GM19324 (cell line): ENCODE measurements around the gene FDPS.

Source experiments
- ATAC-seq: cut with Tn5 transposase; IDR thresholded peaks from one replicate; pipeline ENCODE4 v1.9.1; 2021; ENCODE audit warnings: mild to moderate bottlenecking, moderate library complexity; ENCODE audit not compliant: unreplicated experiment, low FRiP score

The FDPS gene

GRCh38 chr1:155308493-155309422 lies at the start of gene FDPS:
Gene FDPS (plus strand): TSS chr1:155308866. CDS start chr1:155309790, 924 bp downstream.
- peak; percentile 97 for ATAC-seq

DNA sequence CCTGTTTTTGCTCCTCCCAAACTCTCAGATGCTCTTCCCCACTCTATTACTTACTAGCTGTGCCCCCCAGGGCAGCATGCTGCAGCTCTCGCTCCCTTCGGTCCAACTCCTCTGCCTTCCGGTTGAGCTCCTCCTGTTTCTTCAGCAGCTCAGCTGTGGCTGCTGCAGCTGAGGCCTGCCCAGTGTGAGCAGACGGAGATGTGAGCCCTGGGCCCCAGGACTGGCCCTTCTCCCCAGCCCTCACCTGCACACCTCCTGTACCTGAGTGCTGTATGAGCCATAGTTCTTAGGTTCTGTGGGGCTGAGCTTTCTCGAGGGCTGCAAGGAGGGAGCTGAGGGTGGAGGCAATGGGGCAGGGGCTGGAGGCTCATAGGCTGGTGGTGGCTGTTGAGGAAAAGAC lies 48.4 kb upstream of the FDPS start:
- ATAC-seq: no peak

DNA sequence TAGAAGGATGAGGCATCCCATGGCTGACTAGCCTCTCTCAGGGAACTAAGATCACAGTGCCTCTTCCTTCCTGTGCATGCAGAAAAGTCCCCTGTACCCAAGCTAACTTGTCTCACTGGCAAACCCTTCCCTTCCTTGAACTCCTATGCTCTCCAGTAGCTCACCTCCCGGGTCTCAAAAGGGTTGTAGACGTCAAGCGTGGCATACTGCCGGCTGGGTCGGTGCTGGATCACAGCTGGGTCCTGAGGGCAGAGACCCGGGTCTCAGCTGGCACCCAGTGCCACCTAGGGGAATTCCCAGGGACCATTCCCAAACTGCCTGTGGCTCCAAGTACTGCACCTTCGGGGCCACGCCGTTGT lies 47.2 kb upstream of the FDPS start:
- ATAC-seq: peak; percentile 4

DNA sequence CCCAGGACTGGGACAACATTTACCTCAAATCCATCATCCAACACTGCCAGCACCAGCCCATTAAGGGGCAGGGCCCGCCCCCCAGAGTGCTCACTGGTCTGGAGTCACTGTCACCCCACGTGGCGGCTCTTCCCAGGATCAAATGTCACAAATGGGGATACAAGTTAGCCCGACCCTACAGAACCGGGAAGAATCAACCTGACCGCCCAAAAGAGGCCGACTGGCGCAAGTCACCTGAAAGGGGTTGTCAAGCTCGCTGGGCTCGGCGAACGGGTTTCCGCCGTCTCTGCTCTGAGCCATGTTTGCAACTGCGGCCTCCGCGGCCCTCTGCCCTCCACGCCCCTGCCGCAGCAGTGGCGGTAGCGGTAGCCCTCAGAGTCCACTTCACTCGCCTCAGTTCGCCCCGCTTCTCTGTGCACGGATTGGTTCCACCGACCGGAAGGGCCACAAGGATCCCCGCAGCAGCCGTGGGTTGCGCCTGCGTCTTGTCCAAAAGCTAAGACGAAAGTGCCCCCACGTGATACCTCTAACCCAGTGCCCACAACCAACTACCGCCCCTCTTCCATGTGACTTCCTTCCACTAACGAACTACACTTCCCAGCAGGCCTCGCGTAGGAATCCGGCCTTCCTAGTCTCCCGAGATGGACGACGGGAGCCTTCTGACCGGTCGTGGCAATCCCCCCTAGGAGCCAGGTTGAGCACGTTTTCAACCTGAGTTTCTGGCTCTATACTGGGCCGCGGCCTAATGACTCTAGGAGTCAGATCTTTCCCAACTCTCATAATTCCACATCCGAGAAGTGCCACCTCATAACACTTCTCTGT lies 46.6 kb upstream of the FDPS start, which contains the start of gene SCAMP3:
SCAMP3 (minus strand) TSS at position 509 of the 822 bp plus-strand sequence; CDS start at position 300, 209 bp downstream.
- peak; percentile 84 for ATAC-seq

DNA sequence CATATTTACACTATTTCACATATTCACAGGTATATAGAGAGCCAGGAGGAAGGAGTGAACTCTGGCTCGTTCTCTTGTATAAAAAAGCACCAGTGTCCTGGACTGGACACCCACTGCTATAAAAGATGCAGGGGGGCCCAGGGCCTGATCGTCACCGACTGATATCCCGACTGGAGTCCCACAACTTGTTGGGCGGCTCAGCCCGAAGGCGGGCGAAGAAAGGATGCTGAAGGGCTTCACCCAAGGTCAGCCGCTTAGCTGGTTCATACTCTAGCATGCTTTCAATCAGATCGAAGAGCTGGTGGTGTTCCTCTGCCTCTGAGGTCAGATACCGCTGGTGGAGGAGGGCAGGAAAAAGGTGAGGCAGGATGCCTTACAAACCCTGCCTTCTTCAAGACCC lies 45.6 kb upstream of the FDPS start:
- no peak for ATAC-seq

GRCh38 chr1:155266553-155266952 lies 42.1 kb upstream of the FDPS start:
- ATAC-seq: no peak

DNA sequence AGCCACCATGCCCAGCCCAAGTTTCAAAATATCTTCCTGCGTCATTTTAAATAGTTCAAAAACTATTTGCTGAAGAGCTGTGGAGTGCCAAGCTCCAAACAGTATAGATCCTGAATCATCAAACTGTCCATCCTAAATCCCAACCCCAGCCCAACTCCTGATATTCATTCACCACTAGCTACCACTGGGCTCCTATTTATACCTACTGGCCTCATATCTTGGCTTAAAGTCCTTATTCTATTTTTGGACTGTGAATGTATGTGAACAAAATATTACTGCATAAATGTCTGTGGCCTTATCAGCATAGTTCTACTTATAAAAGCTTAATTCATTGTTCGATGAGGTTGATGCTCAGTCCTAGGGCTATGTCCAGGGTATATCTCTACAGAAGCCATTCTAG lies 41.3 kb upstream of the FDPS start:
- no peak for ATAC-seq

GRCh38 chr1:155268630-155269029 lies 40.0 kb upstream of the FDPS start:
- no peak for ATAC-seq

GRCh38 chr1:155269381-155269780 lies 39.3 kb upstream of the FDPS start:
- ATAC-seq: no peak

DNA sequence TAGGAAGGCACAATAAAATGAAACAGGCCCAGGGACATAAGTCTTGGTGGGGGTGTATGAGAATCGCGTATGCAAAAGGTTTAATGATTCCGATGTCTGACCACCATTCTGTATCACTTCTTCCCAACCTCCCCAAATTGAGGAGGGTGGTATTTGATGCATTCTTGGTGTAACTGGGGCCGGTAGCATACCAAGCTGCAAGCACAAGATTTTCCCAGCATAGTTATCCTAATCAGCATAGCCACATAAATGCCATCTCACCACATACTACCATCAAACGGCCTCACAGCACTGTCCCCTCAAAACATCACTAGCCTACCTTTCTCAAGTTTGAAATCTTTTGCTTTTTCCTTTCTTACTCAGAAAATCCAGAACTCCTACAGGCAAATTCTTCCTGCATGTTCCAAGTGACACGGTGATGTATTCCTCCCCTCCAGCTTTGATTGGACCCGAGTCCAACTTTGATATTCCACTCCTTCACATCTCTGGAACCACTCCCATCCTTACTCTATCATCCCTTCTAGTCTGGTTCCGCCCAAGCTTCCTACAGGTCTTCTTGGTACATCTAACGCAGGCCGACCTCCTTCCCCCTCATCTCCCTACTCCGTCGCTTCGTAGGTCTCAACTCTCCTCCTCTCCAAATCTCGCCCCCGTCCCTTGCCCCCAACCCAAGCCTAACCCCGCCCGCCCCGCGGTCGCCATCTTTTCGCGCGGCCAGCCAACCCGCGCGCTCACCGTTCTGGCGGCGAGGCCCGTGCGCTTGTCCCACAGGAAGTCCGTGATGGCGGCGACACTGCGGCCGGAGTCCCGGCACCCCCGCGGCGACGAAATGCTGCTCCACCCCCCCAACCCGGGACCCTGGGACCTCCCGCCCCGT lies 36.0 kb upstream of the FDPS start:
- peak; percentile 31 for ATAC-seq

DNA sequence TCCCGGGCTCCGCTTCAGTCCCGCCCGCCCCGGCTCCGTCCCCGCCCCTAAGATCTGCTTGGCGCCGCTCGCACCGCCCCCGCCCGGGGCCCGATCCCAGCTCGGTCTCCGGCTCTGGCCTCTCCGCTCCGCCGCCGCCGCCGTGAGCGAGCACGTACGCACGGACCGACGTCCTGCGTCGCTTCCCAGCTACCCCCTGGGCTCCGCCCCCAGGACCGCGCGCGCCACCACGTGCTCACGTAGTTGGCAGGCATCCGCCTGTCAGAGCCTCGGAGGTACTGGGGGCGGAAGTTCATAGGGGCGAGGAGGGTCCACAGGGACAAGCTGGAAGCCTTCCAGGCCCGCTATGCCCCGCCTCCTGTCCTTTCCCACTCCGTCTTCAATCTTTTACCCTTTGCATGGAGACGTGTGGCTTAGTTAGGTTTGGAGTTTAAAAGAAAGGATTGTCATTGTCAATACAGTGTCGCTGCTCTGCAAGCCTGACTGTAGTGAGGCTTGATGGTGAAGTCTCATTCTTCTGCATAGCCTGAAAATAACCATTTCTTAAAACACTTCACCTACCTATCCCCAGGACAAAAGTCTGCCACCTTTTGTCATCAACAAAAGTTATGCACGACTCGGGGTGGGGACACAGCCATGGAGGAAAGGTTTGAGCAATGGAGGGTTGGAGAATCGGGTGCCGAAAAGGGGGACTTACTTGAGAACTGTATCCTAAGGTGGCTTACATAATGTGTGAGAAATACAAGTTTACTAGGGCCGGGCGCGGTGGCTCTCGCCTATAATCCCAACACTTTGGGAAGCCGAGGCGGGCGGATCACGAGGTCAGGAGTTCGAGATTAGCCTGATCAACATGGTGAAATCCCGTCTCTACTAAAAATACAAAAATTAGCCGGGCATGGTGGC lies 35.1 kb upstream of the FDPS start, which contains the start of gene CLK2:
CLK2 (minus strand) TSS at position 162 of the 903 bp plus-strand sequence. CDS start 2,527 bp downstream, outside the sequence.
- peak; percentile 75 for ATAC-seq

DNA sequence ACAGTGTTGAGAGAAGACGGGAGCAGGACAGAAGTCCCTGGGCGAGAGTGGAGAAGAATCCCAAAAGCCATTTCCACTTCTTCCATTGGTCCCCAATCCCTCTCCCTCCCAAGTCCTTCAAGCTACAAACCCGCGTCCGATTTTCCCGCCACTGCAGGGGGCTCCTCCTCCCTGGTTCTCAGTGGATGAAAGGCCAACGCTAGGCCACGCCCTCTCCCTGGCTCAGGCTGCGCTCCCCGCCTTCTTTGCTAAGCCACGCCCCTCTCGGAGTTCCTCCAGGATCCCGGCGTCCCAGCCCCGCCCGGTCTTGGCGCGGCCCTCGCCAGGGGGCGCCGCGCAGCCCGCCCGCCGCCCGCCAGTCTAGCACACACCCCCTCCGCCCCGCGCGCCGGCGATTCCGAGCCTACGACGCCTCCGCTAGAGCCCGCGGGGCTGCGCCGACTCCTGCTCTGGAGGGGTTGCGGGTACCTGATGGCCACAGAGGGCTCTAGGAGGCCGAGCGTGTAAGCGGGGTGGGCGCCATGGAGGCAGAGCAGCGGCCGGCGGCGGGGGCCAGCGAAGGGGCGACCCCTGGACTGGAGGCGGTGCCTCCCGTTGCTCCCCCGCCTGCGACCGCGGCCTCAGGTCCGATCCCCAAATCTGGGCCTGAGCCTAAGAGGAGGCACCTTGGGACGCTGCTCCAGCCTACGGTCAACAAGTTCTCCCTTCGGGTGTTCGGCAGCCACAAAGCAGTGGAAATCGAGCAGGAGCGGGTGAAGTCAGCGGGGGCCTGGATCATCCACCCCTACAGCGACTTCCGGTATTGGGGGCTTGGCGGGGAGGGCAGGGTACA lies 31.4 kb upstream of the FDPS start, which contains the start of gene HCN3:
HCN3 (plus strand) TSS at position 394 of the 832 bp plus-strand sequence; CDS start at position 522, 128 bp downstream.
- peak; percentile 73 for ATAC-seq

DNA sequence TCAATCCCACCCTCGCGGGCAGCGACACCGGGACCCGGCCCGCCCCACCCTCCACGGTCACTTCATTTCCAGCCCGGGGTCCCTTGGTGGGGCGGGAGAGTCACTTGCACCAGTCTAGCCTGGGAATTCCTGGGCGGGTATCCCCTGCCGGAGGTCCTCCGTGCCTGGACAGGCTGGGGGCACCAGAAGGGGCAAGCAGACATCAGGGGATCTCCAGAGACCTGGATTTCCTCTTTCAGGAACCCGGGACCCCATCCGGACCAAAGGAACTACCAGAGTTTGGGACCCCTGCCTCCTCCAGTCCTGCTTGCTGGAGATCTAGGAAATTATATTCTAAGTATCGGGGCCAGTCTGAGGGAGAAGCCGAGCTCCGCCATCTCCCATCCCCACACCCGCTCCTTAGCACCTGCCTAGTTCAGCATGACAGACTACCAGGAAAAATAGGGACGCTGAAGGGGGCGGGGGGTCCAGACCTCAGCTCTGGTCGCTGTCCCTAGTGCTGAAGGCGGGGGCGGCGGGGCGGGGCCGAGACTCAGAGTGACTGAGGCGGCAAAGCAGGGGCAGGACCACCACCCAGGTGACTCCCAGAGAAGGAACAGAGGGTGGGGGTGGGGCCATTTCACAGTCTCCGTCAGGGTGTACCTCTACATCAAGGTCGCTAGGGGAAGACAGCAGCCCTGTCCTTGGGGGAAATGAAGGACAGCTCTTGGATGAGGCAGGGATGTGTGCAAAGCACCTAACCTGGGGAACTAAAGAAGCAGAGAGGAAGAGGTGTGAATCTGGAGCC lies 30.6 kb upstream of the FDPS start:
- ATAC-seq: no peak

- ATAC-seq: no peak
Observed at GRCh38 chr1:155278689-155279160, 29.9 kb upstream of the FDPS start.

DNA sequence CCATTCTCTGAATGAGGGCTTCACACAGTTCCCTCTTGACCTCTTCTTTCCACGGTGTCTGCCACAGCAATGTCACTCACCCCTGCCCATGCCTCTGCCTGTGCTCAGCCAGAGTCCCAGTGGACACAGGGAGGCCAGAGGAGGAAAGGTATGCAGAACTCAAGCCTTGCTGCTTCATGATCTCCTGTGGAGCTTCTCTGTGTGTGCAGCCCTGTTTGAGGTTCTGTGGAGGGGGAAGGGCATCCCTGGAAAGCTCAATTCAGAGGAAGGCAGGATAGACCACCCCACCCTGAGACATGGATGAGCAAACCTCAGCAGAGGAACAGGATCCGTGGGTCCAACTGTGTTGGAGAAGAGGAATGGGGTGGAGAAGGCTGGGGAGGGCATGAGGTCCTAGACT lies 29.4 kb upstream of the FDPS start:
- ATAC-seq: no peak

DNA sequence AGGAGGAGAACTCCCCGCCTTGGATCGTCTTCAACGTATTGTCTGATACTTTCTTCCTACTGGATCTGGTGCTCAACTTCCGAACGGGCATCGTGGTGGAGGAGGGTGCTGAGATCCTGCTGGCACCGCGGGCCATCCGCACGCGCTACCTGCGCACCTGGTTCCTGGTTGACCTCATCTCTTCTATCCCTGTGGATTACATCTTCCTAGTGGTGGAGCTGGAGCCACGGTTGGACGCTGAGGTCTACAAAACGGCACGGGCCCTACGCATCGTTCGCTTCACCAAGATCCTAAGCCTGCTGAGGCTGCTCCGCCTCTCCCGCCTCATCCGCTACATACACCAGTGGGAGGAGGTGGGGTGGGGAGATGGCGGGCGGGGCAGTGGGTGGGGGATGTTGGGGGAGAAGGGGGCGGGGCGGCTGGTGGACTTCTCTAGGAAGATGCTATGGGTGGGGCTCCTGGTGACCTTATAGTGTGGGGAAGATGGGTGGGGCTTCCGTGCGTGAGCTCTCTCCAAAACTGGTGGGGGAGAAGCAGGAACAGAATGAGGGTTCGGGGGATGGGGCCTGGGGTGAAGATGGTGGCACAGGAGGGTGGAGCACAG lies 26.1 kb upstream of the FDPS start:
- ATAC-seq: no peak

DNA sequence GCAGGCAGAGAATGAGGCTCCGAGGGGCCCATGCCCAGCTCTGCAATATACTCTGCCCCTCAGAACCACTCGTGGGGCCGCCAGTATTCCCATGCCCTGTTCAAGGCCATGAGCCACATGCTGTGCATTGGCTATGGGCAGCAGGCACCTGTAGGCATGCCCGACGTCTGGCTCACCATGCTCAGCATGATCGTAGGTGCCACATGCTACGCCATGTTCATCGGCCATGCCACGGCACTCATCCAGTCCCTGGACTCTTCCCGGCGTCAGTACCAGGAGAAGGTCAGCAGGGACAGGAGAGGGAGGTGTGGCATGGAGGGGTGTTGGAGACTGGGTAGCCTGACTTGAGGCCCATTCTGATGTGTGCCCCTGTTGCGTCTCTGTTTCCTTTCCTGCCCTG lies 24.2 kb upstream of the FDPS start:
- ATAC-seq: no peak
